Measurements from ENCODE around the gene ABHD8.

The ABHD8 gene, protein sequence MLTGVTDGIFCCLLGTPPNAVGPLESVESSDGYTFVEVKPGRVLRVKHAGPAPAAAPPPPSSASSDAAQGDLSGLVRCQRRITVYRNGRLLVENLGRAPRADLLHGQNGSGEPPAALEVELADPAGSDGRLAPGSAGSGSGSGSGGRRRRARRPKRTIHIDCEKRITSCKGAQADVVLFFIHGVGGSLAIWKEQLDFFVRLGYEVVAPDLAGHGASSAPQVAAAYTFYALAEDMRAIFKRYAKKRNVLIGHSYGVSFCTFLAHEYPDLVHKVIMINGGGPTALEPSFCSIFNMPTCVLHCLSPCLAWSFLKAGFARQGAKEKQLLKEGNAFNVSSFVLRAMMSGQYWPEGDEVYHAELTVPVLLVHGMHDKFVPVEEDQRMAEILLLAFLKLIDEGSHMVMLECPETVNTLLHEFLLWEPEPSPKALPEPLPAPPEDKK

GRCh38 chr19:17303167-17303939 lies at the start of gene ABHD8:
ABHD8 (minus strand) TSS chr19:17303425; CDS start chr19:17301616, 1,809 bp downstream.
- DNase-seq (ENCODE audit: low read depth in 1 of 2, low spot score in 1 of 2), result peak; percentile 80 to 89

DNA sequence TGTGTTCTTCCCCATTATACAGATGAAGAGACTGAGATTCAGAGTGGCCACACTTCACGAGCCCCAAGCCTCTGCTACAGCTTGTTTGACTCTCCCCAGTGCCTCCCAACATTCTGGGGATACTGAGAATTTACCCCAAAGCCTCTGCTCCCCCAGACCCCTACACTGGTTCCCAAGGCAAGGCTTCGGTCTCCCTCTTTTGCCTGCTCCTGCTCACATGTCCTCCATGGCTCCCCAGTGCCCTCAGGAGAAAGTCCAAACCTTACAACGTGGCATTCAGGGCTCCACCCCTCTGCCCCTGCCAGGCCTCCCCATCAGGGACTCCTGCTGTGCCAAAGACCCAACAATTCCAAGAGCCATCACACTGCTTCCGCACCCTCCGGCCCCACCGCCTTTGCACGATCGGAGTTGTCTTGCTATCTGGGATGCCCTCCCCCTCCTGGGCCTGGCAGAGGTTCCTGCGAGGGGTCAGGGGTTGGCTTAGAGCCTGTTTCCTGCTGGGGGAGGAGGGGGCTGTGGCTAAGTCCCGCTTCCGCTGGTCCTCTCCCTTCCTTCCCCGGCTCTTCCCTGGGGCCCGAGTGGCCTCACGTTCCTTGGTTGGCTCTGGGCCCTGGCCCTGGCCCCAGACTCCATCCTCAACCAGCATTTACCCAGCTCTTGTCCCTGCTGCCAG lies 49.5 kb upstream of the ABHD8 start:
- no peak for DNase-seq (ENCODE audit: low read depth in 1 of 2, low spot score in 1 of 2)

- no peak for DNase-seq (ENCODE audit: low read depth in 1 of 2, low spot score in 1 of 2)
Measured at GRCh38 chr19:17351815-17352435, 48.7 kb upstream of the ABHD8 start.

DNA sequence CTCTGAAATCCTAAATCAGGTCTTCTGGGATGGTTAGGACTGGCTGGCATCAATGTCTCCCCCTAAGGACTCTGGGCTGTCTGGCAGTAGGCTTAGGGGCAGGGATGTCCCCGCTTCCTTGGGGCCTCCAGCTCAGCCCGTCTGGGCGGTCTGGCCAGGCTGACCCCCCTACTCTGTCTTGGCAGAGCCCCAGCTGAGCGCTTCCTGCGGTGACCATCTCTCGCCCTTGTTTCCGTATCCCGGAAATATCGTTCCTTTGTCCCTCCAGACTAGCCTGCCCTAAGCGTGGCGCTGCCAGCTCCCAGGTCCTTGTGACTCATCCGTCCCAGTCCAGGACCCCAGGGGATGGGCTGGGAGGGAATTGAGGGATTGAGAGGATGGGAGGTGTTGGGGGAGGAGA lies 45.5 kb upstream of the ABHD8 start:
- no peak for DNase-seq (ENCODE audit: low read depth in 1 of 2, low spot score in 1 of 2)

- DNase-seq (ENCODE audit: low read depth in 1 of 2, low spot score in 1 of 2), result no peak
Measured at GRCh38 chr19:17347877-17348276, 44.7 kb upstream of the ABHD8 start.

DNA sequence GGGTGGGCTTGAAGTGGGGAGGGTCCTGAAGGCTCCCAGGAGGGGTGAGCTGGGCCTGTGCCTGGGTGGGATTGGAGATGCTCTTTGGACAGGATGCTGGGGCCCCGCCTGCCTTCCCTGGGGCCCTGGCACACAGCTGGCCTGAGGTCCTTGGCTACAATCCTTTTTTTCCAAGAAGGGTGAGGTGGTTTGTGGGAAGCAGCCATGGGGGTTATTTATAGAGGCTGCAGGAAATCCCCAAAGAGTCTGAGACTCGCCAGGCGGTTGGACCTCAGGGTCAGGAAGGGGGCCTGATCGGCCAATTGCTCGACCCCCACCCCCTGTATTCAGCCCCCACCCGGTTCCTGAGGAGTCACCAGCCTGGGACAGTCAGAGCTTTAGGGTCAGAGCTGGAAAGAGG lies 44.1 kb upstream of the ABHD8 start:
- no peak for DNase-seq (ENCODE audit: low read depth in 1 of 2, low spot score in 1 of 2)

DNA sequence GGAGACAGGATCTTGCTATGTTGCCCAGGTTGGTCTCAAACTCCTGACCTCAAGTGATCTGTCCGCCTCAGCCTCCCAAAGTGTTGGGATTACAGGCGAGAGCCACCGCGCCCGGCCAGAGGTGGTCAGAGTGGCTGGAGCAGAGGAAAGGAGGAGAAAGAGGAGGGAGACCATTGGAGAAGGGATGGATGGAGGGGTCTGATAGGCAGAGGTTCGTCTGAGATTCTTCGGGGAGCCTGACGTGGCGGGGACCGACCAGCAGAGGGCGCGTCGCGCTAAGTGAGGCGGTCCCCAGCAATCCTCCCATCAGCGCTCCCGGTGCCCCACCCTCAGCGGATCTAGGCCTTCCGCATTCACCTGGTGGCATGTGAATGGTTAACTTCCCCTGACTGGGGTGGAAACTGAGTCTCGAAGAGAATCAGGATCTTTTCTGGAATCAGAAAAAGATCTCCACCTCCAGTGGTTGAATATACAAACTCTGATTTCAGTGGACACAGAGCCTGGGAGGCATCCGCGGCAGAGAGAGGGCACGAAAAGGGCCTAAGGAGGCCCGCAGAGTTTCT lies 43.0 kb upstream of the ABHD8 start:
- DNase-seq (ENCODE audit: low read depth in 1 of 2, low spot score in 1 of 2), result peak; percentile 68 to 71

- no peak for DNase-seq (ENCODE audit: low read depth in 1 of 2, low spot score in 1 of 2)
Measured at GRCh38 chr19:17341845-17342244, 38.6 kb upstream of the ABHD8 start.

DNA sequence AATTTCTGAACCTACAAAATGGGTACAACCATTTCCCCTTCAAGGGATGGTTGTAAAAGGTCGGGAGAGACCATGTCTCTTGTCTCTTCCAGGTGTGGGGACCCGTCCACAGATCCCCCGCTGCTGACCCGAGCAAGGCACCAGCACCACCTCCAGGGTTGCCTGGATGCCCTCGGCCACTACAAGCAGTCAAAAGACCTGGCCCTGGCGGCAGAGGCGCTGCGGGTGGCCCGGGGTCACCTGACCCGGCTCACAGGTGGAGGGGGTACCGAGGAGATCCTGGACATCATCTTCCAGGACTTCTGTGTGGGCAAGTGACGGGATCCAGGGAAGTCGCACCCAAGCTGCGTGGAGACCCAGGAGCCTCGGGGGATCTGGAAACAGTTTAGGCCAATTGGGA lies 38.2 kb upstream of the ABHD8 start:
- DNase-seq (ENCODE audit: low read depth in 1 of 2, low spot score in 1 of 2), result no peak

DNA sequence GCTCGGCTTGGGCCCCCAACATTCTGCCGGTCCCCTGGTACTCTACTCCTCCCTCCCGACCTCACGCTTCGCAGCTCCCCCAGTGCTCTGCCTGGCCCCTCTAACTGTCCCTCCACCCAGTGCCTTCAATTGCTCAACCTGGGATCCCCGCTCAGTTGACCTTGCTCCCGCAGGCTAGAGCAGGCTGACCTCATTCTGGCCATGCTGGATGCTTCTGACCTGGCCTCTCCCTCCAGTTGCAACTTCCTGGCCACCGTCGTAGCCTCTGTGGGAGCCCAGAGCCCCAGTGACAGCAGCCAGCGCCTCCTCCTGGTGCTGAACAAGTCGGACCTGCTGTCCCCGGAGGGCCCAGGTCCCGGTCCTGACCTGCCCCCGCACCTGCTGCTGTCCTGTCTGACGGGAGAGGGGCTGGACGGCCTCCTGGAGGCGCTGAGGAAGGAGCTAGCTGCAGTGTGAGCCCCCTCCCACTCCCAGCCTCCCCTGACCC lies 37.7 kb upstream of the ABHD8 start:
- DNase-seq (ENCODE audit: low read depth in 1 of 2, low spot score in 1 of 2), result no peak

DNA sequence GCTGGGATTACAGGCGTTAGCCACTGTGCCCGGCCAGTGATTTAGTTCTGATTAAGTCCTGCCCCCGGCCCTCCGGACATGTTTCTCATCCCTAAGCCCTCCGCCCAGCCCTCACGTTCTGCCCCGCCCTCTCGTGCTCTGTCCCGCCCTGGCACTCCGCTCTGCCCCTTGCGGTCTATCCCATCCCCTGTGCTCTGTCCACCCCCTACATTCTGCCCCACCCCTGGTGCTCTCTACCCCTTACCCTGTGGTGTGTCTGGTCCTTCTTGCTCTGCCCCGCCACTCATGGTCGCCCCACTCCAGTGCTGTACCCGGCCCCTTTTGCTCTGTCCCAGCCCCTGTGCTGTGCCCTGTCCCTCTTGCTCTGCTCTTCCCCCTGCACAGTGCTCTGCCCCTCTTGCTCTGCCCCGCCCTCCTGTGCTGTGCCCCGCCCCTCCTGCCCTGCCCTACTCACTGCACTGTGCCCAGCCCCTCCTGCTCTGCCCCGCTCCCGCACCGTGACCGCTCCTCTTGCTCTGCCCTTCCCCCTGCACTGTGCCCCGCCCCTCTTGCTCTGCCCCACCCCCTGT lies 37.2 kb upstream of the ABHD8 start:
- no peak for DNase-seq (ENCODE audit: low read depth in 1 of 2, low spot score in 1 of 2)

GRCh38 chr19:17339088-17339741 lies 36.0 kb upstream of the ABHD8 start:
- DNase-seq (ENCODE audit: low read depth in 1 of 2, low spot score in 1 of 2), result no peak

GRCh38 chr19:17338433-17339078 lies 35.3 kb upstream of the ABHD8 start:
- DNase-seq (ENCODE audit: low read depth in 1 of 2, low spot score in 1 of 2), result no peak

DNA sequence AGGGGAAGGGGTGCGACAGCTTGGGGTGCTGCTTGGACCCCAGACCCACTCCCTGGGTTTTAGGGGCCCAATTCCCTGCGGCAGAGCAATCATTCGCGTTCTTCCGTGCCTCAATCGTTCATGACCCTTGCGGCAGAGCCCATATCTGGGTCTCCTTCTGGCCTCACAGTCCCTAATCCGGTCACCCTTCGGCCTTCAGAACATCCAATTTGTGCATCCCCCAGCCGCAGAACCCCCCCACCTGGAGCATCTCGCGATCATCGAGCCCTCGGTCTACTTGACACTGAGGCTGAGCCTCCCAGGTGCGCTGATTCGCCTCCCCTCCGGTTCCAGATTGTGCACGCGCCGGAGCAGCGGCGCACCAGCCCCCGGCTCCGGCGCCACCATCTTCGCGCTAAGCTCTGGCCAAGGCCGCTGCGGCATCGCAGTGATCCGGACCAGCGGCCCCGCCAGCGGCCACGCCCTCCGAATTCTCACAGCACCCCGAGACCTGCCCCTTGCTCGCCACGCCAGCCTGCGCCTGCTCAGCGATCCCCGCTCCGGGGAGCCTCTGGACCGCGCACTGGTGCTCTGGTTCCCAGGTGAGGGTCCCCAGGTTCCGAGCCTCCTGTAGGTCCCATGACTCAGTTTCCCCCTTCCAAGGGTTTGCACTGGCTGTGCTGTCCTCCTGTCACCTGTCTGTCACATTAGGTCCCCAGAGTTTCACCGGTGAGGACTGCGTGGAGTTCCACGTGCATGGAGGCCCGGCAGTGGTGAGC lies 34.6 kb upstream of the ABHD8 start:
- no peak for DNase-seq (ENCODE audit: low read depth in 1 of 2, low spot score in 1 of 2)

- DNase-seq (ENCODE audit: low read depth in 1 of 2, low spot score in 1 of 2), result peak; percentile 91 to 92
Measured at GRCh38 chr19:17336872-17337674, 33.8 kb upstream of the ABHD8 start, which contains the start of gene GTPBP3. GTPBP3 (plus strand) TSS chr19:17337553; CDS start chr19:17337612, 59 bp downstream.

DNA sequence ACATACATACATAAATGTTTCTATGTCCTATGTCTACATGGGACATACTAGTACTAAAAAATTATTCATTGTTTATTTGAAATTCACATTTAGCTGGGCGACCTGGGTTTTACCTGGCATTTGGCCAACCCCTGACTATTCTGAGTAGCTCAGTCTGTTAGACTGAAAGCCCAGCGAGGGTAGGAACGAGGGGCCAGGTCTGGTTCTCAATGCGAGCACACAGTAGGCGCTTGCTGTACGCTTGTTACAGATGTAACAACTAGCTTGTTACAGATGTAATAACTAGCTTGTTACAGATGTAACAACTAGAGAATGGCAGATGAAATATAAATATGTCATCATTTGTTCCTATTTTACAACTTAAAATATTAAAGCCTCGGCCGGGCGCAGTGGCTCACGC lies 32.4 kb upstream of the ABHD8 start:
- DNase-seq (ENCODE audit: low read depth in 1 of 2, low spot score in 1 of 2), result no peak

All from activated T-helper 1 cell treated with anti-CD3 and anti-CD28 coated beads, Interleukin-2, amount 50 U/mL, for 16 hours (primary cell).